Measurements from ENCODE around the gene RPS19BP1. TPM values are rescaled to one million over a fixed set of nuclear protein-coding genes. Genes with fewer than 3 reads are reported as not detected.

Gene RPS19BP1
- total RNA-seq, 4 donors from 2014 or later: 103 to 157 (median 133) TPM

DNA sequence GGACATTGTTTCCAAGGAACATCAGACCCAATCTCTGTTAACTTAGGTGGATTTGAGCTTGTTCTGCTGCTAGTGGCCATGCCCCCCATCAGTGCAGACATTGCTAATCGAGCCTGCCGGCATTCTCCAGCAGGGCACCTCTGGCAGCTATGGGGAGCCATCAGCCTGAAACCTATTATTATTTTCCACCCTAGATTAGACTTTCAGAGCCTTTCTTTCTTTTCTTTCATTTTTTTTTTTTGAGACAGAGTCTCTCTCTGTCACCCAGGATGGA, 42.9 kb upstream of the RPS19BP1 start:
- TF ChIP-seq, protein P1, sequence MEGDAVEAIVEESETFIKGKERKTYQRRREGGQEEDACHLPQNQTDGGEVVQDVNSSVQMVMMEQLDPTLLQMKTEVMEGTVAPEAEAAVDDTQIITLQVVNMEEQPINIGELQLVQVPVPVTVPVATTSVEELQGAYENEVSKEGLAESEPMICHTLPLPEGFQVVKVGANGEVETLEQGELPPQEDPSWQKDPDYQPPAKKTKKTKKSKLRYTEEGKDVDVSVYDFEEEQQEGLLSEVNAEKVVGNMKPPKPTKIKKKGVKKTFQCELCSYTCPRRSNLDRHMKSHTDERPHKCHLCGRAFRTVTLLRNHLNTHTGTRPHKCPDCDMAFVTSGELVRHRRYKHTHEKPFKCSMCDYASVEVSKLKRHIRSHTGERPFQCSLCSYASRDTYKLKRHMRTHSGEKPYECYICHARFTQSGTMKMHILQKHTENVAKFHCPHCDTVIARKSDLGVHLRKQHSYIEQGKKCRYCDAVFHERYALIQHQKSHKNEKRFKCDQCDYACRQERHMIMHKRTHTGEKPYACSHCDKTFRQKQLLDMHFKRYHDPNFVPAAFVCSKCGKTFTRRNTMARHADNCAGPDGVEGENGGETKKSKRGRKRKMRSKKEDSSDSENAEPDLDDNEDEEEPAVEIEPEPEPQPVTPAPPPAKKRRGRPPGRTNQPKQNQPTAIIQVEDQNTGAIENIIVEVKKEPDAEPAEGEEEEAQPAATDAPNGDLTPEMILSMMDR (IDR thresholded peaks at IDR 0.05): no peak
- no peak for DNase-seq (ENCODE audit: low spot score)
- no peak for ATAC-seq (ENCODE audit: low FRiP score)

DNA sequence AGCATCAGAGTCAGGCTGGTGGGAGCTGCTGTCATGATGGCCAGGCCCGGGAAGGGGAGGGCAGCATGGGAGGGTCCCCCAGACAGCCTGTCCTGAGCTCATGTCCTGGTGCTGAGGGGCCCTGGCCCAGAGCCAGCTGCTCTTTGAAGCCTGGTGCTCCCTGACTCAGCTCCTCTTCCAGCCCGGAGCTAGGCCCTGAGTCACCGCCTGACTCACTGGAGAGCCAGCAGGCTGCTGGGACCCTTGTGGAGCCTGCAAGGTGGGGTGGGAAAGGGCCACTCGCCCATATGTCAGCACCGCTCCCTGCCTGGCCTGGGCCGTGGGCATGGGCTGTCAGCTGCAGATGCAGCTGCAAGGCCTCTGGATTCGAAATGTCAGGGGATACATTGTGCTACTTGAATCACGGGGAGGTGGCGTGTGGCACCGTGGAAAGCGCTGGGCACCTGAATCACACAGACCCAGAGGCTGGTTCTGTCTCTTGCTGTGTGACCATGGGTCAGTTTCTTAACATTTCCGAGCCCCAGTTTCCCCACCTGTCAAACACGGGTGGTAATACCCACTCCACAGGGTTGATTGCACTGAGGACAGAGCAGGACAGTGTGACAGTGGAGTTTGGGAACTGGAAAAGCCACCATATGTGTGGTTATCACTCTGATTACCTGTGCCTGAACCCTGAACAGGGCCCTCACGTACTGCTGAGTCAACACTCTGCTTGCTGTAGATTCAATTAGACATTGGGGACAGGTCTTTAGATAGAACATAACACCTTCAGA, 42.4 kb upstream of the RPS19BP1 start:
- TF ChIP-seq, protein P1 (IDR thresholded peaks at IDR 0.05): no peak
- ATAC-seq (ENCODE audit: low FRiP score) (no peak), DNase-seq (ENCODE audit: low spot score) (no peak)

GRCh38 chr22:39571538-39571937, 39.0 kb upstream of the RPS19BP1 start:
- no peak for DNase-seq (ENCODE audit: low spot score)
- TF ChIP-seq, protein P1 (IDR thresholded peaks at IDR 0.05): no peak
- ATAC-seq (ENCODE audit: low FRiP score): no peak

DNA sequence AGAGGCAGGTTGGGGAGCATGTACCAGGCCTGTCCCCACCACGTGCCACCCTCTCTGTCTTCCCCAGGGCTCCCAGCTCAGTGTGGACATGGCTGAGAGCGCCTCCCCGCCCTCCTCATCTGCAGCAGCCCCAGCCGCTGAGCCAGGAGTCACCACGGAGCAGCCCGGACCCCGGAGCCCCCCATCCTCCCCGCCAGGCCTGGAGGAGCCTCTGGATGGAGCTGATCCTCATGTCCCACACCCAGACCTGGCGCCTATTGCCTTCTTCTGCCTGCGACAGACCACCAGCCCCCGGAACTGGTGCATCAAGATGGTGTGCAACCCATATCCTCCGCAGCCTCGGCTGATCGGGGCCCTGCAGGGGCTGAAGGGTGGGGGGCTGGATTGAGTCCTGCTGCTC, 38.1 kb upstream of the RPS19BP1 start, which contains the start of gene CACNA1I:
Gene CACNA1I (plus strand): TSS at position 89 of the 400 bp plus-strand sequence. CDS start 0 bp downstream, at position 89.
- TF ChIP-seq, protein P1 (IDR thresholded peaks at IDR 0.05): no peak
- ATAC-seq (ENCODE audit: low FRiP score) (no peak), DNase-seq (ENCODE audit: low spot score) (no peak)

- TF ChIP-seq, protein P1 (IDR thresholded peaks at IDR 0.05): no peak
- ATAC-seq (ENCODE audit: low FRiP score): no peak
- no peak for DNase-seq (ENCODE audit: low spot score)
Observed at GRCh38 chr22:39570226-39570625, 37.7 kb upstream of the RPS19BP1 start.

DNA sequence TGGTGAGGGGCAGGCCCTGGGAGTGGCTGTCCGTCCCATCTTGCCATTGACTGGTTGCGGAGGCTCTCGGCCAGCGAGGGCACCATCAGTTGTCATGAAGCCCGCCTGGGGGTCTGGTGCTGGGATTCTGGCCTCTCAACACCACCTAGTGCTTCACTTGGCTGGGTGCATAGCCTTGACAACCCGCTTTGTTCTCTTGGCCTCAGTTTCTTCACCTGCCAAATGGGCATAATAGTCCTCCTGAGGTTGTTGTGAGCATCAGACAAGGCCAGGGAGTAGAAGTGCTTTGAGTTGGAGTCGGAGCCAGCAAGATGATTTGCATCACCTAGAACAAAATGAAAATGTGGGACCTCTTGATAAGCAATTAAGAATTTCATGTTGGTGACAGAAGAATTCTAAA, 36.5 kb upstream of the RPS19BP1 start:
- no peak for ATAC-seq (ENCODE audit: low FRiP score)

More for the DNA sequence above, 36.5 kb upstream of the RPS19BP1 start:
- TF ChIP-seq, protein P1 (IDR thresholded peaks at IDR 0.05): no peak
- no peak for DNase-seq (ENCODE audit: low spot score)
